GM12801 (cell line): ENCODE results near the gene CHCHD4.

ENCODE experiments used
- CTCF ChIP-seq: IDR thresholded peaks from one replicate; pipeline ENCODE4 v1.5.1; 2011; ENCODE audit warnings: control low read depth; ENCODE audit not compliant: insufficient read length; ENCODE audit errors: extremely low read depth

The CHCHD4 gene

GRCh38 chr3:14124615-14125192 lies at the start of gene CHCHD4, which contains the start of gene TMEM43:
TSS of gene CHCHD4 (minus strand) at chr3:14124870. CDS start at chr3:14124676, 194 bp downstream.
TSS of gene TMEM43 (plus strand) at chr3:14125052. CDS start at chr3:14125194, 142 bp downstream.
- no peak for TF ChIP-seq CTCF

- no peak for TF ChIP-seq CTCF
Observed at GRCh38 chr3:14172496-14172895, 47.8 kb upstream of the CHCHD4 start.

- TF ChIP-seq CTCF, result no peak
Observed at GRCh38 chr3:14170531-14171159, 46.0 kb upstream of the CHCHD4 start.

GRCh38 chr3:14169871-14170270 lies 45.2 kb upstream of the CHCHD4 start:
- TF ChIP-seq CTCF, result no peak

GRCh38 chr3:14169435-14169834 lies 44.8 kb upstream of the CHCHD4 start:
- TF ChIP-seq CTCF, result no peak

GRCh38 chr3:14166877-14167603 lies 42.4 kb upstream of the CHCHD4 start:
- TF ChIP-seq CTCF, result no peak

- TF ChIP-seq CTCF, result no peak
Observed at GRCh38 chr3:14162178-14162577, 37.5 kb upstream of the CHCHD4 start.
